Measurements from ENCODE around the gene APOC4.

DNA sequence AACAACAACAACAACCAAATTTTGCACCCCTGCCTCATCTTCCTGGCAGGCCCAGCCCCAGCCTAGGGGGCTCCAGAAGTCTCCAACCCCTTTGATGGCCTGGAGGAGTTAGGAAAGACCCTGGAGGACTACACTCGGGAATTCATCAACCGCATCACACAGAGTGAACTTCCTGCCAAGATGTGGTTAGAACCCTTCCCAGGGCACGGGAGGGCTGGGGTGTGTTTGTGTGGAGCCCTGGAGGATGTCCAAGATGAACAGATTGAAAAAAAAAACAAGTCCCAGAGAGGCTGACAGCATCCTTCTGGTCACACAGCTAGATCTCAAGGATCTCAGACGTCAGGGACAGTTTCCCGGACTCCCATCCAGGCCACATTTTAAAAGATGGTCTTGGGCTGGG lies 14.3 kb upstream of the APOC4 start:
- TF ChIP-seq, protein P1, sequence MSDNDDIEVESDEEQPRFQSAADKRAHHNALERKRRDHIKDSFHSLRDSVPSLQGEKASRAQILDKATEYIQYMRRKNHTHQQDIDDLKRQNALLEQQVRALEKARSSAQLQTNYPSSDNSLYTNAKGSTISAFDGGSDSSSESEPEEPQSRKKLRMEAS (IDR thresholded peaks at IDR 0.05) = no peak
- no peak for TF ChIP-seq CTCF (IDR thresholded peaks at IDR 0.05; ENCODE audit: low read depth, low read length, missing input control)
- TF ChIP-seq JUND (IDR thresholded peaks at IDR 0.05) = no peak

Measured in liver (tissue), 3 donors.